Measurements from ENCODE around the gene FOXN4. TPM values are rescaled to one million over a fixed set of nuclear protein-coding genes. Genes with fewer than 3 reads are reported as not detected.

Gene FOXN4
- polyA plus RNA-seq, 1 experiment, result not detected

GRCh38 chr12:109336593-109336992 lies 27.5 kb upstream of the FOXN4 start:
- DNase-seq (ENCODE audit: low read depth), result no peak
- no peaks in the 10 kb centered on the region for H3K36me3 ChIP-seq (ENCODE audit: control insufficient read depth, insufficient read depth, low read length)
- H3K27me3 ChIP-seq (ENCODE audit: control insufficient read depth, insufficient read depth, low read length), result no peaks in the 10 kb centered on the region
- TF ChIP-seq, protein P1, sequence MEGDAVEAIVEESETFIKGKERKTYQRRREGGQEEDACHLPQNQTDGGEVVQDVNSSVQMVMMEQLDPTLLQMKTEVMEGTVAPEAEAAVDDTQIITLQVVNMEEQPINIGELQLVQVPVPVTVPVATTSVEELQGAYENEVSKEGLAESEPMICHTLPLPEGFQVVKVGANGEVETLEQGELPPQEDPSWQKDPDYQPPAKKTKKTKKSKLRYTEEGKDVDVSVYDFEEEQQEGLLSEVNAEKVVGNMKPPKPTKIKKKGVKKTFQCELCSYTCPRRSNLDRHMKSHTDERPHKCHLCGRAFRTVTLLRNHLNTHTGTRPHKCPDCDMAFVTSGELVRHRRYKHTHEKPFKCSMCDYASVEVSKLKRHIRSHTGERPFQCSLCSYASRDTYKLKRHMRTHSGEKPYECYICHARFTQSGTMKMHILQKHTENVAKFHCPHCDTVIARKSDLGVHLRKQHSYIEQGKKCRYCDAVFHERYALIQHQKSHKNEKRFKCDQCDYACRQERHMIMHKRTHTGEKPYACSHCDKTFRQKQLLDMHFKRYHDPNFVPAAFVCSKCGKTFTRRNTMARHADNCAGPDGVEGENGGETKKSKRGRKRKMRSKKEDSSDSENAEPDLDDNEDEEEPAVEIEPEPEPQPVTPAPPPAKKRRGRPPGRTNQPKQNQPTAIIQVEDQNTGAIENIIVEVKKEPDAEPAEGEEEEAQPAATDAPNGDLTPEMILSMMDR (IDR thresholded peaks at IDR 0.05; ENCODE audit: insufficient read depth, low read depth, low read length), result no peak
- ChIA-PET POLR2A (no interaction called here), CTCF (no interaction called here)
- no peak overlapping the region for H3K4me3 ChIP-seq (ENCODE audit: low read depth, low read length)

DNA sequence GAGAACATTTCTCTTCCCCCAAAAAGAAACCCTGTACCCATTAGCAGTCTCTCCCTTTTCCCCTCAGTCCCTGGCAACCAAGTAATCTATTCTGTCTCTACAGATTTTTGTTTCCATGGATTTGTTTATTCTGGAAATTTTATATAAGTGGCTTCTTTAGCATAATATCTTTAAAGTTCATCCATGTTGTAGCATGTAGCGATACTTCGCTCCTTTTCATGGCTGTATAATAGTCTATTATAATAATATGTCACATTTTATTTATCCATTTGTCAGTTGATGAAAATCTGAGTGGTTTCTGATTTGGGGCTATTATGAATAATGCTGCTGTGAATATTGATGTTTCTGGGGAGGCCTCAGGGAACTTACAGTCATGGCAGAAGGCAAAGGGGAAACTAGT lies 25.8 kb upstream of the FOXN4 start:
- Histone ChIP-seq H3K36me3 (ENCODE audit: control insufficient read depth, insufficient read depth, low read length) (no peaks in the 10 kb centered on the region), H3K27me3 (ENCODE audit: control insufficient read depth, insufficient read depth, low read length) (no peaks in the 10 kb centered on the region), H3K4me3 (ENCODE audit: low read depth, low read length) (no peak overlapping the region)
- TF ChIP-seq, protein P1 (IDR thresholded peaks at IDR 0.05; ENCODE audit: insufficient read depth, low read depth, low read length), result no peak
- POLR2A ChIA-PET, result no interaction called here
- CTCF ChIA-PET, result no interaction called here
- DNase-seq (ENCODE audit: low read depth), result no peak

DNA sequence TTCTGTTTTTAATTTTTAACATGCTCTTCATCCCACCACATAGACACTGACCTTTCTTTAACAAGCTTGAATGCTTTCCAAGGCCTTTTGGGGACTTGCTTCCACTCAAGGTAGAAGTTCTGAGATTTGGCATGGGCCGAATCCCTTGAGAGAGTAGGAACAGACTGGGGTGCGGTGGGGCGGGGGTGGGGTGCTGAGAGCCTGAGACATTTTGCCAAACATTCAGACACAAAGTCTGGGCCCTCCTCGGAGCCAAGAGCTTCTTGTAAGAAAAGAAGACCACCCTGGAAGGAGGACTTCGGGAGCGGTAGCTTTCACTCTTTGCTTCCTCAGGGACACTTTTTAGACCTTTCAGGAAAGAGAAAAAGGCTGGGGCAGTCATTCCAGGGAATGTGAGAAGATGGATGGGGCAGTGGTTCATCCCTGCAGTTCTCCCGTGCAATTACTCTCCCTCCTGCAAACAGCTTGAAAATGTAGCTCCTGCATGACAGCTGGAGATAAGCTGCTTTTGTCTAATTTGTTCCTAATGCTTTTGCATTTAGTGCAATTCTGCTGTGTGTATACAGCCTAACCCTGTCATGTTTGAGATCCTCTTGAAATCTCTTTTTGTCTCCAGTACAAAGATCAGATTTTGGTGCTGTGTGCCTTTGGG lies 22.3 kb upstream of the FOXN4 start:
- TF ChIP-seq, protein P1 (IDR thresholded peaks at IDR 0.05; ENCODE audit: insufficient read depth, low read depth, low read length), result no peak
- ChIA-PET POLR2A (no interaction called here), CTCF (interaction anchor here (1.0 to 1.5 kb wide), 2 partner anchors 10 to 54 kb away, joined by 3 to 7 read pairs; no protein-coding TSS in a partner anchor)
- Histone ChIP-seq H3K36me3 (ENCODE audit: control insufficient read depth, insufficient read depth, low read length) (no peaks in the 10 kb centered on the region), H3K4me3 (ENCODE audit: low read depth, low read length) (no peak overlapping the region), H3K27me3 (ENCODE audit: control insufficient read depth, insufficient read depth, low read length) (no peaks in the 10 kb centered on the region)
- DNase-seq (ENCODE audit: low read depth), result no peak

GRCh38 chr12:109330282-109331230 lies 21.5 kb upstream of the FOXN4 start:
- ChIA-PET POLR2A (no interaction called here), CTCF (no interaction called here)
- DNase-seq (ENCODE audit: low read depth), result no peak
- H3K36me3 ChIP-seq (ENCODE audit: control insufficient read depth, insufficient read depth, low read length), result no peaks in the 10 kb centered on the region
- TF ChIP-seq, protein P1 (IDR thresholded peaks at IDR 0.05; ENCODE audit: insufficient read depth, low read depth, low read length), result no peak
- H3K27me3 ChIP-seq (ENCODE audit: control insufficient read depth, insufficient read depth, low read length), result no peaks in the 10 kb centered on the region
- H3K4me3 ChIP-seq (ENCODE audit: low read depth, low read length), result no peak overlapping the region

DNA sequence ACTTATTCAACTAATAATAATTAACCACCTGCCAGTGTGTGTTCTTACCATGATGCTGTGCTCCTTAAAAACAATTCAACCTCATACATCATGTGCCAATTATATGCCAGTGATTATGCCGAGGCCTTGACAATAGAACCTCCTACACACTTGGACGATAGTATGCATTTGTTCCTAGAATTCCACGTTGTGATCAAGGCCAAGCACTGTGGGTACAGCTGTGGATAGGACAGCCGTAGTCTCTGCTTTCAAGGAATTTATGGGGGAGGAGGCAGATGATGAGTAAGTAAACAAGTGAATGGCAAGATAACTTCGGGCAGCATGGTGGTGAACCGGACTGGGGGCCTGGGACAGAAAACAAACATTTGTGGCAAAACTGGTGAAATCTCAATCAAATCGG lies 20.6 kb upstream of the FOXN4 start:
- CTCF ChIA-PET, result interaction anchor here (1.4 kb wide), 1 partner anchor 25 kb away, joined by 3 read pairs; no protein-coding TSS in a partner anchor
- H3K36me3 ChIP-seq (ENCODE audit: control insufficient read depth, insufficient read depth, low read length), result no peaks in the 10 kb centered on the region
- TF ChIP-seq, protein P1 (IDR thresholded peaks at IDR 0.05; ENCODE audit: insufficient read depth, low read depth, low read length), result no peak
- no peaks in the 10 kb centered on the region for H3K27me3 ChIP-seq (ENCODE audit: control insufficient read depth, insufficient read depth, low read length)
- POLR2A ChIA-PET, result no interaction called here
- no peak for DNase-seq (ENCODE audit: low read depth)
- no peak overlapping the region for H3K4me3 ChIP-seq (ENCODE audit: low read depth, low read length)

All from BJ (cell line).